Measurements from ENCODE around the gene TAF11L13.

Gene TAF11L13

GRCh38 chr5:17680737-17681136 is 48.8 kb downstream of the TAF11L13 start:
- DNase-seq = no peak

All from NCI-H1417 (cell line).